Bronchial epithelial cell (primary cell): Measurements from ENCODE around the gene ATRAID. TPM values are rescaled to one million over a fixed set of nuclear protein-coding genes. Genes with fewer than 3 reads are reported as not detected.

Experiments
- DNase-seq: peaks from one replicate; pipeline ENCODE4 v3.0.0-alpha.2; 2010; ENCODE audit warnings: low read depth
- FAIRE-seq: peaks from 2 replicates; lab custom pipeline; 2011; peaks lifted over from hg19 to GRCh38; lab: Jason Lieb, UNC
- H3K27me3 ChIP-seq: 2 replicates; pipeline ENCODE4 v1.5.1; 2011; ENCODE audit warnings: low read length; ENCODE audit not compliant: control insufficient read depth, insufficient read depth
- H3K36me3 ChIP-seq: 2 replicates; pipeline ENCODE4 v1.5.1; 2011; ENCODE audit warnings: low read length; ENCODE audit not compliant: control insufficient read depth, insufficient read depth
- H3K4me3 ChIP-seq: 2 replicates; pipeline ENCODE4 v1.5.1; 2011; ENCODE audit warnings: mild to moderate bottlenecking, low read depth, low read length, control low read depth
- total RNA-seq: library from RNA; depleted of rRNA; stranded (reverse); fragments of >200 nt; gene quantifications from 2 replicates; pipeline ENCODE4 v1.2.1, GENCODE V29; 2014
- TF ChIP-seq, protein P1 (sequence below): IDR thresholded peaks from 2 replicates; pipeline ENCODE4 v1.5.1; 2011; ENCODE audit warnings: mild to moderate bottlenecking, moderate library complexity, low read length, control low read depth, inconsistent platforms; ENCODE audit not compliant: insufficient read depth, severe bottlenecking

The ATRAID gene
- total RNA-seq, 1 donor from 2014 or later = 257 TPM

GRCh38 chr2:27220091-27220490 lies 8.2 kb downstream of the ATRAID start:
- no peak for DNase-seq
- H3K36me3 ChIP-seq = peaks cover 38% of the 10 kb centered on the region
- H3K27me3 ChIP-seq = no peaks in the 10 kb centered on the region
- H3K4me3 ChIP-seq = no peak overlapping the region
- FAIRE-seq = no peak
- TF ChIP-seq, protein P1, sequence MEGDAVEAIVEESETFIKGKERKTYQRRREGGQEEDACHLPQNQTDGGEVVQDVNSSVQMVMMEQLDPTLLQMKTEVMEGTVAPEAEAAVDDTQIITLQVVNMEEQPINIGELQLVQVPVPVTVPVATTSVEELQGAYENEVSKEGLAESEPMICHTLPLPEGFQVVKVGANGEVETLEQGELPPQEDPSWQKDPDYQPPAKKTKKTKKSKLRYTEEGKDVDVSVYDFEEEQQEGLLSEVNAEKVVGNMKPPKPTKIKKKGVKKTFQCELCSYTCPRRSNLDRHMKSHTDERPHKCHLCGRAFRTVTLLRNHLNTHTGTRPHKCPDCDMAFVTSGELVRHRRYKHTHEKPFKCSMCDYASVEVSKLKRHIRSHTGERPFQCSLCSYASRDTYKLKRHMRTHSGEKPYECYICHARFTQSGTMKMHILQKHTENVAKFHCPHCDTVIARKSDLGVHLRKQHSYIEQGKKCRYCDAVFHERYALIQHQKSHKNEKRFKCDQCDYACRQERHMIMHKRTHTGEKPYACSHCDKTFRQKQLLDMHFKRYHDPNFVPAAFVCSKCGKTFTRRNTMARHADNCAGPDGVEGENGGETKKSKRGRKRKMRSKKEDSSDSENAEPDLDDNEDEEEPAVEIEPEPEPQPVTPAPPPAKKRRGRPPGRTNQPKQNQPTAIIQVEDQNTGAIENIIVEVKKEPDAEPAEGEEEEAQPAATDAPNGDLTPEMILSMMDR = no peak

GRCh38 chr2:27221166-27221565 lies 9.3 kb downstream of the ATRAID start:
- H3K27me3 ChIP-seq = no peaks in the 10 kb centered on the region
- H3K4me3 ChIP-seq = no peak overlapping the region
- TF ChIP-seq, protein P1 = no peak
- FAIRE-seq = no peak
- peak; percentile 52 for DNase-seq
- H3K36me3 ChIP-seq = peaks cover 39% of the 10 kb centered on the region

DNA sequence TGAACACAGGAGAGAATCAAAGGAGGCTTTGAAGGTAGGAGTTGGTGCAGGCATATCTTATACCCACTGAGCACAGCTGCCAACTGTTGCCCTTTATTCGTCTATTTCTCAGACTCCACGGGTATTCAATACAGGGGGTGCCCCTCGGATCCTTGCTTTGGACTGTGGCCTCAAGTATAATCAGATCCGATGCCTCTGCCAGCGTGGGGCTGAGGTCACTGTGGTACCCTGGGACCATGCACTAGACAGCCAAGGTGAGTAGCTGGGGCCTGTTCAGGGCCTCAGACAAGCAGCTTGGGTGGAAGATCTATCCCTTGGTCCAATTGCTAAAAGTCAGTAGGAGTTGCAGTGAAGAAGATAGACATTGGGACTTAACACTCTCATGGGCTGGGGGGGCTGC lies 10.6 kb downstream of the ATRAID start:
- TF ChIP-seq, protein P1 = no peak
- Histone ChIP-seq H3K27me3 (no peaks in the 10 kb centered on the region), H3K36me3 (peaks cover 44% of the 10 kb centered on the region), H3K4me3 (no peak overlapping the region)
- no peak for DNase-seq
- no peak for FAIRE-seq

- TF ChIP-seq, protein P1 = no peak
- no peak overlapping the region for H3K4me3 ChIP-seq
- FAIRE-seq (no peak), DNase-seq (no peak)
- H3K36me3 ChIP-seq = peaks cover 43% of the 10 kb centered on the region
- no peaks in the 10 kb centered on the region for H3K27me3 ChIP-seq
These were observed 11.6 kb downstream of the ATRAID start for GRCh38 chr2:27223416-27223815.

DNA sequence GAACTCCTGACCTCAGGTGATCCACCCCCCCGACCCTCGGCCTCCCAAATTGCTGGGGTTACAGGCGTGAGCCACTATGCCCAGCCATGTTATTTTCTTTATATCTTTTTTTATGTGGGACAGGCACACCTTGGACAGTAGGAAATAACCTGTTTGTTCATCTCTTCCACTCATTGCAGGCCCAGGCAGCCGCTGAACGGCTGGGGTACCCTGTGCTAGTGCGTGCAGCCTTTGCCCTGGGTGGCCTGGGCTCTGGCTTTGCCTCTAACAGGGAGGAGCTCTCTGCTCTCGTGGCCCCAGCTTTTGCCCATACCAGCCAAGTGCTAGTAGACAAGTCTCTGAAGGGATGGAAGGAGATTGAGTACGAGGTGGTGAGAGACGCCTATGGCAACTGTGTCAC lies 13.7 kb downstream of the ATRAID start:
- TF ChIP-seq, protein P1 = no peak
- Histone ChIP-seq H3K27me3 (no peaks in the 10 kb centered on the region), H3K36me3 (peaks cover 41% of the 10 kb centered on the region), H3K4me3 (no peak overlapping the region)
- DNase-seq (no peak), FAIRE-seq (no peak)

DNA sequence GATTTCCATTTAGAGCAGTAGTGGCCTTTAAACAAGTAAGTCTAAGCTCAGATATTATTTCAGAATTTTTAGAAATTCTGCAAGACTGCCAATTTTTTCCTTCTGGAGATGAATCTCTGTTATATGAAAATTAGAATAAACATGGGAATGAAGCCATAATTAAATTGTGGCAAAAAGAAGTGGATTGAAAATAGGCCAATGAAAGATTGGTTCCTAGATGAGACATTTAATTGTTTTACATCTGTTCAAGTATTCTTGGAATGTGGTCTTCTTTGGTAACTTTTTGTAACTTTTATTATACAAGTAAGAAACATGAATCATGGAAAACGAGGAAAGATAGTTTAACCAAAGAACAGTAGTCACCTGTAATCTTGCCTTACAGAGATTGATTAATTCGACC lies 15.7 kb downstream of the ATRAID start:
- DNase-seq (no peak), FAIRE-seq (no peak)
- Histone ChIP-seq H3K36me3 (peaks cover 45% of the 10 kb centered on the region), H3K27me3 (no peaks in the 10 kb centered on the region), H3K4me3 (no peak overlapping the region)
- TF ChIP-seq, protein P1 = no peak
